SU-DHL-6 (cell line): Measurements from ENCODE around the gene SLC19A2.

ENCODE experiments used
- H2AFZ ChIP-seq: fragments of 200-600 bp; sonication (generic); 2 replicates; pipeline ENCODE4 v1.6.1; 2014; ENCODE audit warnings: low read depth, mild to moderate bottlenecking, moderate library complexity, mixed read lengths, antibody characterized with exemption, low read length; ENCODE audit not compliant: severe bottlenecking
- H3F3A ChIP-seq: fragments of 200-600 bp; shearing (Covaris generic); 2 replicates; pipeline ENCODE4 v1.6.0; 2016; ENCODE audit warnings: antibody characterized with exemption, mild to moderate bottlenecking; ENCODE audit not compliant: insufficient read depth
- H3K27ac ChIP-seq: fragments of 200-600 bp; sonication (generic); 2 replicates; pipeline ENCODE4 v1.5.1; 2016; ENCODE audit warnings: low read depth, mild to moderate bottlenecking, low read length, moderate library complexity, mixed read lengths
- H3K27me3 ChIP-seq: fragments of 200-600 bp; sonication (generic), shearing (Covaris generic); 2 replicates; pipeline ENCODE4 v1.6.0; 2014; ENCODE audit warnings: mild to moderate bottlenecking, low read length
- H3K36me3 ChIP-seq: fragments of 200-600 bp; sonication (generic); 2 replicates; pipeline ENCODE4 v1.6.1; 2014; ENCODE audit warnings: mild to moderate bottlenecking, low read length, mixed read lengths
- H3K4me2 ChIP-seq: fragments of 300-600, 200-600 bp; shearing (Covaris generic), sonication (generic); 2 replicates; pipeline ENCODE4 v1.6.0; 2014; ENCODE audit warnings: low read length, low read depth, mild to moderate bottlenecking; ENCODE audit not compliant: poor library complexity, severe bottlenecking
- H3K4me3 ChIP-seq: fragments of 200-600 bp; sonication (generic); 2 replicates; pipeline ENCODE4 v1.5.1; 2014; ENCODE audit warnings: antibody characterized with exemption, low read length, mild to moderate bottlenecking, mixed read lengths; ENCODE audit not compliant: insufficient read depth, poor library complexity, severe bottlenecking
- H3K79me2 ChIP-seq: fragments of 200-600 bp; sonication (generic); 2 replicates; pipeline ENCODE4 v1.6.1; 2014; ENCODE audit warnings: mild to moderate bottlenecking, low read length, moderate library complexity; ENCODE audit not compliant: insufficient read depth
- H3K9ac ChIP-seq: fragments of 200-600 bp; sonication (generic); 2 replicates; pipeline ENCODE4 v1.7.0; 2014; ENCODE audit warnings: mild to moderate bottlenecking, low read length
- H3K9me2 ChIP-seq: fragments of 200-600 bp; sonication (generic); replicated peaks from 2 replicates; pipeline ENCODE4 v1.6.1; 2014; ENCODE audit warnings: low read length; ENCODE audit not compliant: insufficient read depth
- H3K9me3 ChIP-seq: fragments of 200-600 bp; sonication (generic); 2 replicates; pipeline ENCODE4 v1.6.1; 2014; ENCODE audit warnings: low read length, mixed read lengths; ENCODE audit not compliant: insufficient read depth
- H4K20me1 ChIP-seq: fragments of 200-600 bp; sonication (generic); 2 replicates; pipeline ENCODE4 v1.6.1; 2014; ENCODE audit warnings: low read depth, mild to moderate bottlenecking, antibody characterized with exemption, low read length, moderate library complexity, mixed read lengths
- CTCF ChIP-seq: fragments of 200-600 bp; sonication (generic); IDR thresholded peaks from one replicate; pipeline ENCODE4 v1.5.1; 2017; ENCODE audit warnings: antibody characterized with exemption, mild to moderate bottlenecking, low read length, moderate library complexity; ENCODE audit not compliant: insufficient read depth, poor library complexity, severe bottlenecking
- EZH2phosphoT487 ChIP-seq: fragments of 200-600 bp; sonication (generic), shearing (Covaris generic); conservative IDR thresholded peaks from 2 replicates; pipeline ENCODE4 v1.6.1; 2018; ENCODE audit warnings: mild to moderate bottlenecking, antibody characterized with exemption, low read length, moderate library complexity, mixed read lengths

The SLC19A2 gene

GRCh38 chr1:169484683-169485430 is 887 bp downstream of the SLC19A2 start:
- Histone ChIP-seq H3K27ac (no peak overlapping the region), H3K9me2 (no peaks in the 10 kb centered on the region), H3K9me3 (no peaks in the 10 kb centered on the region), H3K4me2 (peak overlapping the region; percentile 77), H3K4me3 (peak overlapping the region; percentile 79), H3K9ac (peak overlapping the region; percentile 65), H4K20me1 (peaks cover 4% of the 10 kb centered on the region; the same call in 1 of the 2 replicates), H3K36me3 (no peaks in the 10 kb centered on the region), H2AFZ (peak overlapping the region; percentile 70), H3K27me3 (no peaks in the 10 kb centered on the region), H3K79me2 (peaks cover 3% of the 10 kb centered on the region; the same call in 1 of the 2 replicates), H3F3A (no peaks in the 10 kb centered on the region)
- TF ChIP-seq CTCF (no peak), EZH2phosphoT487 (no peak)

GRCh38 chr1:169484101-169484500 is 1.6 kb downstream of the SLC19A2 start:
- Histone ChIP-seq H3K27me3 (no peaks in the 10 kb centered on the region), H3K9ac (no peak overlapping the region), H3K36me3 (no peaks in the 10 kb centered on the region), H3K79me2 (peaks cover 10% of the 10 kb centered on the region), H3K4me3 (no peak overlapping the region), H3F3A (no peaks in the 10 kb centered on the region), H3K27ac (no peak overlapping the region), H3K9me3 (no peaks in the 10 kb centered on the region), H4K20me1 (peaks cover 4% of the 10 kb centered on the region; the same call in 1 of the 2 replicates), H3K9me2 (no peaks in the 10 kb centered on the region), H3K4me2 (peak overlapping the region; percentile 77), H2AFZ (no peak overlapping the region)
- TF ChIP-seq EZH2phosphoT487, result no peak
- no peak for TF ChIP-seq CTCF

- Histone ChIP-seq H3K4me3 (no peak overlapping the region), H2AFZ (no peak overlapping the region)
Measured at GRCh38 chr1:169483500-169483966, 2.2 kb downstream of the SLC19A2 start.

More at GRCh38 chr1:169483500-169483966, 2.2 kb downstream of the SLC19A2 start:
- Histone ChIP-seq H3K79me2 (peaks cover 14% of the 10 kb centered on the region), H3K4me2 (peak overlapping the region; percentile 77), H4K20me1 (peaks cover 4% of the 10 kb centered on the region; the same call in 1 of the 2 replicates), H3K27ac (no peak overlapping the region), H3K36me3 (no peaks in the 10 kb centered on the region), H3K9ac (no peak overlapping the region), H3F3A (no peaks in the 10 kb centered on the region), H3K9me2 (no peaks in the 10 kb centered on the region), H3K9me3 (no peaks in the 10 kb centered on the region), H3K27me3 (no peaks in the 10 kb centered on the region)
- TF ChIP-seq CTCF, result no peak
- TF ChIP-seq EZH2phosphoT487, result no peak
